GM18502 (cell line): Measurements from ENCODE around the gene OR4C11.

Source experiments
- ATAC-seq: cut with Tn5 transposase; IDR thresholded peaks from one replicate; pipeline ENCODE4 v1.9.1; 2021; ENCODE audit warnings: mild to moderate bottlenecking; ENCODE audit not compliant: unreplicated experiment, poor library complexity

The OR4C11 gene

GRCh38 chr11:55607545-55607944 is at the start of gene OR4C11:
Gene OR4C11 (minus strand): TSS chr11:55607645. CDS start chr11:55604373, 3,272 bp downstream.
- ATAC-seq: no peak

DNA sequence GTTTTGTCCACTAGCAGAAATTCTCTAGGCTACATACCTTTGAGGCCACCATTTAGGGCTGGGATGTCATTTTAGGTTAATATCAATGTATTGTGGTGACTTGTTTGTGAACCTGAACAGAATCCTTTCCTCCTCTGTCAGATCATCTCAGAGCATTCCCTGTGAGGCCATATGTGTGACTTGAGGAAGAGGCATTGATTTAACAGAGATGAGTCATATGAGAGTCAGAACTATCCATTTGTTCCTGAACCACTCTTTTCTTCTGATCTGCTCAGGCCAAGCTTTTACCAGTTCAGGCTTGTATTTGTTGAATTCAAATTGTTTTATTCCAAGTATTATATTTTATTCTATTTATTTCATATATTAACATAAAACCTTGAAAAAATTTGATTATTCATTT is 47.7 kb upstream of the OR4C11 start:
- ATAC-seq: no peak

- no peak for ATAC-seq
These were observed 45.1 kb upstream of the OR4C11 start for GRCh38 chr11:55652560-55652959.

- no peak for ATAC-seq
These were observed 40.6 kb upstream of the OR4C11 start, which contains the start of gene OR4S2 for GRCh38 chr11:55648027-55648426. Gene OR4S2 (plus strand): TSS chr11:55648327. CDS start chr11:55650904, 2,577 bp downstream.

- ATAC-seq: no peak
These were observed 27.4 kb upstream of the OR4C11 start, which contains the start of gene OR4P4 for GRCh38 chr11:55634813-55635212. Gene OR4P4 (plus strand): TSS chr11:55635113.

GRCh38 chr11:55624531-55624930 is 17.1 kb upstream of the OR4C11 start:
- no peak for ATAC-seq

- peak; percentile 79 for ATAC-seq
These were observed 34.9 kb downstream of the OR4C11 start for GRCh38 chr11:55572548-55572947.

- ATAC-seq: no peak
These were observed 35.6 kb downstream of the OR4C11 start, which contains the start of gene OR4C16 for GRCh38 chr11:55571828-55572227. Gene OR4C16 (plus strand): TSS chr11:55572128. CDS start chr11:55572128, 0 bp downstream.

GRCh38 chr11:55554169-55554568 is 53.3 kb downstream of the OR4C11 start, which contains the start of gene OR4C15:
Gene OR4C15 (plus strand): TSS chr11:55554469. CDS start chr11:55554469, 0 bp downstream.
- ATAC-seq: no peak
